Panc1 (cell line): Measurements from ENCODE around the gene WIPF2. TPM values are rescaled to one million over a fixed set of nuclear protein-coding genes. Genes with fewer than 3 reads are reported as not detected.

Experiments used
- ATAC-seq: fragments of 200-7000 bp; cut with Tn5 transposase; 2 replicates; pipeline ENCODE4 v1.9.1; 2020; ENCODE audit warnings: mild to moderate bottlenecking, moderate library complexity
- BruUV-seq: library from RNA; stranded (reverse); fragments of 400-500 nt; replicated peaks from 2 replicates; lab custom pipeline; 2021; lab: Mats Ljungman, UMichigan
- CTCF ChIA-PET: fragments of 300-600 bp; sonication (Branson Sonifier 250); formaldehyde crosslinking; loops from one replicate; lab custom pipeline; 2022; ENCODE audit warnings: antibody characterized with exemption; lab: Charles Lee
- POLR2A ChIA-PET: fragments of 300-600 bp; sonication (Branson Sonifier 250); formaldehyde crosslinking; loops from one replicate; lab custom pipeline; 2022; ENCODE audit warnings: antibody characterized with exemption; lab: Charles Lee
- DNase-seq: peaks from one replicate; pipeline ENCODE4 v3.0.0-alpha.2; 2010; ENCODE audit warnings: low read depth, low spot score
- H3K27ac ChIP-seq: 2 replicates; pipeline ENCODE4 v1.5.1; 2011; ENCODE audit warnings: mild to moderate bottlenecking, low read length, inconsistent platforms
- H3K27me3 ChIP-seq: fragments of 200-500 bp; sonication (Bioruptor generic); 2 replicates; pipeline ENCODE4 v1.6.0; 2014; ENCODE audit warnings: low read length, inconsistent platforms; ENCODE audit not compliant: control insufficient read depth, insufficient read depth
- H3K36me3 ChIP-seq: fragments of 200-500 bp; sonication (Bioruptor generic); 2 replicates; pipeline ENCODE4 v1.5.1; 2014; ENCODE audit warnings: inconsistent platforms, mild to moderate bottlenecking, low read length, moderate library complexity; ENCODE audit not compliant: control insufficient read depth, insufficient read depth
- H3K4me1 ChIP-seq: 2 replicates; pipeline ENCODE4 v1.5.1; 2011; ENCODE audit warnings: inconsistent platforms, mild to moderate bottlenecking, low read length, moderate library complexity; ENCODE audit not compliant: control insufficient read depth, insufficient read depth
- H3K4me3 ChIP-seq, 2 experiments: 2 replicates each; pipeline ENCODE4 v1.5.1; 2011 to 2012; ENCODE audit warnings: low read depth in 2 of 2, low read length in 2 of 2, mild to moderate bottlenecking in 2 of 2, inconsistent platforms in 1 of 2, moderate library complexity in 1 of 2
- H3K9me3 ChIP-seq: fragments of 200-500 bp; sonication (Bioruptor generic); 2 replicates; pipeline ENCODE4 v1.5.1; 2014; ENCODE audit warnings: low read depth, mild to moderate bottlenecking, inconsistent platforms, low read length, moderate library complexity; ENCODE audit not compliant: control insufficient read depth, insufficient read depth
- POLR2AphosphoS5 ChIP-seq: IDR thresholded peaks from 2 replicates; pipeline ENCODE4 v1.6.1; 2012; ENCODE audit warnings: mild to moderate bottlenecking, low read depth, low read length, moderate library complexity
- SIN3A ChIP-seq: IDR thresholded peaks from 2 replicates; pipeline ENCODE4 v1.6.1; 2012; ENCODE audit warnings: low read depth, mild to moderate bottlenecking, low read length, moderate library complexity, borderline replicate concordance; ENCODE audit not compliant: insufficient read depth
- TCF7L2 ChIP-seq: IDR thresholded peaks from 2 replicates; pipeline ENCODE4 v1.6.1; 2011; ENCODE audit warnings: mild to moderate bottlenecking, low read depth, low read length, inconsistent platforms
- in situ Hi-C: cut with HindIII; loops from 2 replicates; pipeline ENCODE4 v1.10.0; 2016; ENCODE audit warnings: low sequenced_read_pairs, low pct_unique_long_range_greater_than_20kb
- intact Hi-C: fragments of 100-400 bp; cut with micrococcal nuclease; formaldehyde crosslinking; loops from one replicate; pipeline ENCODE4 v1.10.0; 2022; ENCODE audit not compliant: unreplicated experiment
- total RNA-seq: library from RNA; stranded (reverse); gene quantifications from one replicate; pipeline ENCODE4 v1.2.1, GENCODE V29; 2021; ENCODE audit not compliant: unreplicated experiment
- TF ChIP-seq, protein P1 (sequence below), 2 experiments: IDR thresholded peaks; 2 replicates each; pipeline ENCODE4 v1.6.1; 2011 to 2012; ENCODE audit warnings: low read depth in 2 of 2, control low read depth in 1 of 2, low read length in 1 of 2, mild to moderate bottlenecking in 1 of 2, moderate library complexity in 1 of 2; ENCODE audit not compliant: insufficient read depth in 1 of 2
- TF ChIP-seq, protein P2 (sequence below): fragments of 450-650 bp; IDR thresholded peaks from 2 replicates; pipeline ENCODE4 v1.5.1; 2017; ENCODE audit warnings: mild to moderate bottlenecking

WIPF2 gene
- total RNA-seq, 1 experiment from 2014 or later = 45.9 TPM

DNA sequence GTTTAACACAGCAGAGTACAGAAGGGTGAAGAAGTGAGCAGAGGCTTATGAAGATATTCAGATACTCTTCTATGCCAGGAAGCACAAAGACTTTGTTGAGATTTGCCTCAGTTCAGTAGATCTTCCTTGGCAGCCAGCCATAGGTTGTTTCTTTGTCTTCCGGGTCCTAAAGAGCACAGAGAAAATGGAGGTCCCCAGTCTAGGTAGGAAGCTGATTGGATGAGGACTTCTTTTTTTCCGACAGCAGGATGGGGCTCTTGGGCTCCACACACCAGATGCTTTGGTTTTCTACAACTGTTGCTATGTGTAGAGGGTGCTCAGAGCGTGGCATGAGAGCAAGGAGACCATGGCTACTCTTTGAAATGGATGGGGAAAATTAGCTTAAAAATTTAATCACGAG is 60.3 kb downstream of the WIPF2 start:
- Histone ChIP-seq H3K9me3 (no peaks in the 10 kb centered on the region), H3K27ac (no peak overlapping the region), H3K4me3 (no peak overlapping the region), H3K36me3 (no peaks in the 10 kb centered on the region; the same call in 1 of the 2 replicates), H3K27me3 (no peaks in the 10 kb centered on the region), H3K4me1 (no peaks in the 10 kb centered on the region)
- ChIA-PET POLR2A (interaction anchor here (0.6 kb wide), 1 partner anchor 131 kb away, joined by 3 read pairs; no protein-coding TSS in a partner anchor), CTCF (interaction anchor here (0.7 kb wide), 1 partner anchor 12 kb away, joined by 5 read pairs; no protein-coding TSS in a partner anchor)
- intact Hi-C loops = no loop called here
- in situ Hi-C loops = no loop called here
- DNase-seq (no peak), ATAC-seq (no peak)
- BruUV-seq = no TSS peak
- TF ChIP-seq TCF7L2 (no peak), POLR2AphosphoS5 (no peak), SIN3A (no peak)
- TF ChIP-seq, protein P1, sequence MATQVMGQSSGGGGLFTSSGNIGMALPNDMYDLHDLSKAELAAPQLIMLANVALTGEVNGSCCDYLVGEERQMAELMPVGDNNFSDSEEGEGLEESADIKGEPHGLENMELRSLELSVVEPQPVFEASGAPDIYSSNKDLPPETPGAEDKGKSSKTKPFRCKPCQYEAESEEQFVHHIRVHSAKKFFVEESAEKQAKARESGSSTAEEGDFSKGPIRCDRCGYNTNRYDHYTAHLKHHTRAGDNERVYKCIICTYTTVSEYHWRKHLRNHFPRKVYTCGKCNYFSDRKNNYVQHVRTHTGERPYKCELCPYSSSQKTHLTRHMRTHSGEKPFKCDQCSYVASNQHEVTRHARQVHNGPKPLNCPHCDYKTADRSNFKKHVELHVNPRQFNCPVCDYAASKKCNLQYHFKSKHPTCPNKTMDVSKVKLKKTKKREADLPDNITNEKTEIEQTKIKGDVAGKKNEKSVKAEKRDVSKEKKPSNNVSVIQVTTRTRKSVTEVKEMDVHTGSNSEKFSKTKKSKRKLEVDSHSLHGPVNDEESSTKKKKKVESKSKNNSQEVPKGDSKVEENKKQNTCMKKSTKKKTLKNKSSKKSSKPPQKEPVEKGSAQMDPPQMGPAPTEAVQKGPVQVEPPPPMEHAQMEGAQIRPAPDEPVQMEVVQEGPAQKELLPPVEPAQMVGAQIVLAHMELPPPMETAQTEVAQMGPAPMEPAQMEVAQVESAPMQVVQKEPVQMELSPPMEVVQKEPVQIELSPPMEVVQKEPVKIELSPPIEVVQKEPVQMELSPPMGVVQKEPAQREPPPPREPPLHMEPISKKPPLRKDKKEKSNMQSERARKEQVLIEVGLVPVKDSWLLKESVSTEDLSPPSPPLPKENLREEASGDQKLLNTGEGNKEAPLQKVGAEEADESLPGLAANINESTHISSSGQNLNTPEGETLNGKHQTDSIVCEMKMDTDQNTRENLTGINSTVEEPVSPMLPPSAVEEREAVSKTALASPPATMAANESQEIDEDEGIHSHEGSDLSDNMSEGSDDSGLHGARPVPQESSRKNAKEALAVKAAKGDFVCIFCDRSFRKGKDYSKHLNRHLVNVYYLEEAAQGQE (IDR thresholded peaks at IDR 0.05; ENCODE audit: insufficient read depth in 1 of 2, low read depth in 2 of 2, low read length in 1 of 2) = no peak
- TF ChIP-seq, protein P2, sequence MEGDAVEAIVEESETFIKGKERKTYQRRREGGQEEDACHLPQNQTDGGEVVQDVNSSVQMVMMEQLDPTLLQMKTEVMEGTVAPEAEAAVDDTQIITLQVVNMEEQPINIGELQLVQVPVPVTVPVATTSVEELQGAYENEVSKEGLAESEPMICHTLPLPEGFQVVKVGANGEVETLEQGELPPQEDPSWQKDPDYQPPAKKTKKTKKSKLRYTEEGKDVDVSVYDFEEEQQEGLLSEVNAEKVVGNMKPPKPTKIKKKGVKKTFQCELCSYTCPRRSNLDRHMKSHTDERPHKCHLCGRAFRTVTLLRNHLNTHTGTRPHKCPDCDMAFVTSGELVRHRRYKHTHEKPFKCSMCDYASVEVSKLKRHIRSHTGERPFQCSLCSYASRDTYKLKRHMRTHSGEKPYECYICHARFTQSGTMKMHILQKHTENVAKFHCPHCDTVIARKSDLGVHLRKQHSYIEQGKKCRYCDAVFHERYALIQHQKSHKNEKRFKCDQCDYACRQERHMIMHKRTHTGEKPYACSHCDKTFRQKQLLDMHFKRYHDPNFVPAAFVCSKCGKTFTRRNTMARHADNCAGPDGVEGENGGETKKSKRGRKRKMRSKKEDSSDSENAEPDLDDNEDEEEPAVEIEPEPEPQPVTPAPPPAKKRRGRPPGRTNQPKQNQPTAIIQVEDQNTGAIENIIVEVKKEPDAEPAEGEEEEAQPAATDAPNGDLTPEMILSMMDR = no peak

DNA sequence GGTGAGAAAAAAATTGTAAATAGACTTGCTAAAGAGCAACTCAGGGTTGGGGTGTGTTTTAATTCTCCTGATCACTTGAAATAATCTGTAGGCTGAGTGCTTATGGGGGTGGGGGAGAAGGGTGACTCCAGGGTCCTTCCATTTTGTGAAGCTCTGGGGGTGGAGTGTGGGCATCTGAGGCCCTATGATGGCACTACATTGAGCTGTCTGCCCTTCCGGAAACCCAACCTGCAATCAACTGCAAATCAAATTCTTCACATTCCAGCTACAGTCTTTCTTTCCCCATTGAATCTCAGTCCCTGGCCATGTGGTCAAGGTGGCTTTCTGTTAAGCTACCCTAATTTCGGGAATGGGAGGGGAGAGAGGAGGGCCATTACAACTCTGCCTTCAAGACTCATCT is 62.6 kb downstream of the WIPF2 start:
- intact Hi-C loops (no loop called here), in situ Hi-C loops (no loop called here)
- BruUV-seq = no TSS peak
- H3K4me3 ChIP-seq = no peak overlapping the region
- ChIA-PET CTCF (interaction anchor here (0.7 kb wide), 1 partner anchor 254 kb away, joined by 8 read pairs; no protein-coding TSS in a partner anchor), POLR2A (interaction anchor here (0.7 to 1.0 kb wide), 2 partner anchors 65 to 79 kb away, joined by 3 to 18 read pairs; no protein-coding TSS in a partner anchor)
- H3K27ac ChIP-seq = no peak overlapping the region
- no peaks in the 10 kb centered on the region for H3K9me3 ChIP-seq
- no peak for DNase-seq
- no peak for ATAC-seq
- no peaks in the 10 kb centered on the region; the same call in 1 of the 2 replicates for H3K36me3 ChIP-seq
- TF ChIP-seq SIN3A (no peak), TCF7L2 (no peak), POLR2AphosphoS5 (no peak; the same call in 1 of the 2 replicates)
- TF ChIP-seq, protein P2 = no peak
- no peaks in the 10 kb centered on the region for H3K27me3 ChIP-seq
- no peaks in the 10 kb centered on the region for H3K4me1 ChIP-seq
